ENCODE measurements around the gene EMILIN3.

DNA sequence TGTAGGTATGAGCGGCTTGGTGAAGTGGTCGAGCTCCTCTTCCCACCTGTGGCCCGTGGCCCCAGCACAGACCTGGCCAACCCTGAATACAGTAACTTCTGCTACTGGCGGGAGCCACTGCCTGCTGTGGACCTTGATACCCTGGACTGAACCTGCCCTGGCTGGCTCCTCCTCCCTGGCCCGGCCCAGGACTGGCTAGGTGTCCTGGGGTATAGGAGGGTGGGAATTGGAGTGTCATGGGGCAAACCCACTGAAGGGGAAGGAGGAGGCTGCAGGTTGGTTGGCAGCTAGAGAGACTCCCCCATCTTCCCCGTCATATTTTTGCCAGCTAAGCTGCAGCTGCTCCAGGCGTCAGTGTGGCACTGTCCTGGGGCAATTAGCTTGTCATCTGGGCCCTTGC lies 7.9 kb downstream of the EMILIN3 start:
- TF ChIP-seq POLR2AphosphoS5 (IDR thresholded peaks at IDR 0.05; ENCODE audit: borderline replicate concordance, low read depth, low read length) (no peak), EZH2 (IDR thresholded peaks at IDR 0.05) (no peak), FOXP2 (optimal IDR thresholded peaks at IDR 0.05; ENCODE audit: control extremely low read depth, extremely low read length, insufficient read depth) (no peak)
